Prostate gland (tissue), 2 donors: ENCODE data around the gene TUNAR.

Experiments used
- CTCF ChIP-seq, 4 experiments: fragments of 200-600 bp in 2 of 4; fragments of 450-650 bp in 2 of 4; sonication (generic) in 2 of 4; IDR thresholded peaks; 1 replicate in 3 of 4; 2 replicates in 1 of 4; pipeline ENCODE4 v1.5.1; 2016 to 2019; ENCODE audit warnings: antibody characterized with exemption in 4 of 4, mild to moderate bottlenecking in 2 of 4, moderate library complexity in 2 of 4
- POLR2AphosphoS5 ChIP-seq: sonication (generic); formaldehyde crosslinking; IDR thresholded peaks from one replicate; pipeline ENCODE4 v1.6.1; 2017; ENCODE audit warnings: antibody characterized with exemption

GRCh38 chr14:95906591-95906990 is 30.0 kb downstream of the TUNAR start:
- TF ChIP-seq CTCF (IDR thresholded peaks at IDR 0.05): no peak
- TF ChIP-seq POLR2AphosphoS5: no peak
